AG09319 (cell line): ENCODE measurements around the gene DNAJC21.

Source experiments
- DNase-seq: peaks from one replicate; pipeline ENCODE4 v3.0.0-alpha.2; 2010; ENCODE audit warnings: low read depth; ENCODE audit errors: extremely low read depth
- CTCF ChIP-seq: IDR thresholded peaks from 2 replicates; pipeline ENCODE4 v1.5.1; 2011; ENCODE audit warnings: low read depth, mild to moderate bottlenecking, inconsistent platforms, low read length, moderate library complexity

The DNAJC21 gene

GRCh38 chr5:34982823-34983222, 53.5 kb downstream of the DNAJC21 start:
- no peak for TF ChIP-seq CTCF
- DNase-seq = no peak

- no peak for TF ChIP-seq CTCF
- DNase-seq = no peak
Measured at GRCh38 chr5:34986965-34987364, 57.6 kb downstream of the DNAJC21 start.

- no peak for DNase-seq
Measured at GRCh38 chr5:34991486-34992238, 62.3 kb downstream of the DNAJC21 start.

GRCh38 chr5:34993951-34994350, 64.6 kb downstream of the DNAJC21 start:
- no peak for TF ChIP-seq CTCF
- no peak for DNase-seq

More at GRCh38 chr5:34991486-34992238, 62.3 kb downstream of the DNAJC21 start:
- TF ChIP-seq CTCF = no peak

- no peak for DNase-seq
- no peak for TF ChIP-seq CTCF
Measured at GRCh38 chr5:34996261-34996660, 66.9 kb downstream of the DNAJC21 start.

- no peak for TF ChIP-seq CTCF
- no peak for DNase-seq
Measured at GRCh38 chr5:34998058-34998789, 68.9 kb downstream of the DNAJC21 start.

GRCh38 chr5:35001842-35002241, 72.5 kb downstream of the DNAJC21 start:
- no peak for DNase-seq

More at GRCh38 chr5:35001842-35002241, 72.5 kb downstream of the DNAJC21 start:
- no peak for TF ChIP-seq CTCF
